Nephron (organoid): ENCODE results near the gene ZFP1.
"Not testable (repeated sequence)": the region's sequence is repeated elsewhere in the genome, so short reads cannot be mapped to it uniquely, and the experiment has no call there.

ENCODE experiments used
- H3K27ac Mint-ChIP-seq, 3 experiments: 2 replicates each; pipeline ENCODE4 v1.8.0; 2020; ENCODE audit warnings: mixed read lengths in 3 of 3, mild to moderate bottlenecking in 2 of 3, moderate library complexity in 1 of 3
- H3K27me3 Mint-ChIP-seq: 2 replicates; pipeline ENCODE4 v1.8.0; 2021; ENCODE audit warnings: low read depth, mild to moderate bottlenecking, moderate library complexity, mixed read lengths
- H3K36me3 Mint-ChIP-seq: 2 replicates; pipeline ENCODE4 v1.8.0; 2020; ENCODE audit warnings: low read depth, mixed read lengths
- H3K4me1 Mint-ChIP-seq: 2 replicates; pipeline ENCODE4 v1.8.0; 2020; ENCODE audit warnings: mixed read lengths
- H3K4me3 Mint-ChIP-seq, 3 experiments: 2 replicates each; pipeline ENCODE4 v1.8.0; 2020; ENCODE audit warnings: mild to moderate bottlenecking in 3 of 3, mixed read lengths in 3 of 3, moderate library complexity in 2 of 3
- H3K9me3 Mint-ChIP-seq: 2 replicates; pipeline ENCODE4 v1.8.0; 2020; ENCODE audit warnings: mixed read lengths
- TF ChIP-seq, protein P1 (sequence below), 3 experiments: fragments of 200-600 bp; sonication (generic); IDR thresholded peaks; one replicate each; pipeline ENCODE4 v1.5.0; 2021; ENCODE audit warnings: antibody characterized with exemption in 3 of 3; ENCODE audit not compliant: unreplicated experiment in 3 of 3

ZFP1 gene

DNA sequence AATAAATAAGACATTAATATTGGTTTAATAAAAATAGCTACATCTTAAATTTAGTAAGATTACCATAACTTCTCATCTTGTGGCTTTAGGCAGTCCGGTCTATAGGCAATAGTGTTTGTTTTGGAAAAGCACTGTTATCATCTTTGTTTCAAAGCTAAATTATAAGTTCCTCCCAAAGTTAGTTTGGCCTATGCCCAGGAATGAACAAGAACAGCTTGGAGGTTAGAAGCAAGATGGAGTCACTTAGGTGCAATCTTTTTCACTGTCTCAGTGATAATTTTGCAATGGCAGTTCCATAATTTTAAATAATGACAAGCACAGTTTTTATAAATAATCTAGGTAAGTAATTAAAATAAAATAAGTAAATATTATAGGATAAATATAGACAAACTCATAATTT, 25.7 kb upstream of the ZFP1 start:
- H3K27ac Mint-ChIP-seq: no peak overlapping the region
- H3K27me3 Mint-ChIP-seq: no peaks in the 10 kb centered on the region
- H3K36me3 Mint-ChIP-seq: no peaks in the 10 kb centered on the region
- TF ChIP-seq, protein P1, sequence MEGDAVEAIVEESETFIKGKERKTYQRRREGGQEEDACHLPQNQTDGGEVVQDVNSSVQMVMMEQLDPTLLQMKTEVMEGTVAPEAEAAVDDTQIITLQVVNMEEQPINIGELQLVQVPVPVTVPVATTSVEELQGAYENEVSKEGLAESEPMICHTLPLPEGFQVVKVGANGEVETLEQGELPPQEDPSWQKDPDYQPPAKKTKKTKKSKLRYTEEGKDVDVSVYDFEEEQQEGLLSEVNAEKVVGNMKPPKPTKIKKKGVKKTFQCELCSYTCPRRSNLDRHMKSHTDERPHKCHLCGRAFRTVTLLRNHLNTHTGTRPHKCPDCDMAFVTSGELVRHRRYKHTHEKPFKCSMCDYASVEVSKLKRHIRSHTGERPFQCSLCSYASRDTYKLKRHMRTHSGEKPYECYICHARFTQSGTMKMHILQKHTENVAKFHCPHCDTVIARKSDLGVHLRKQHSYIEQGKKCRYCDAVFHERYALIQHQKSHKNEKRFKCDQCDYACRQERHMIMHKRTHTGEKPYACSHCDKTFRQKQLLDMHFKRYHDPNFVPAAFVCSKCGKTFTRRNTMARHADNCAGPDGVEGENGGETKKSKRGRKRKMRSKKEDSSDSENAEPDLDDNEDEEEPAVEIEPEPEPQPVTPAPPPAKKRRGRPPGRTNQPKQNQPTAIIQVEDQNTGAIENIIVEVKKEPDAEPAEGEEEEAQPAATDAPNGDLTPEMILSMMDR (IDR thresholded peaks at IDR 0.05; ENCODE audit: unreplicated experiment in 3 of 3): no peak
- H3K4me1 Mint-ChIP-seq: no peaks in the 10 kb centered on the region
- H3K9me3 Mint-ChIP-seq: peaks cover 13% of the 10 kb centered on the region
- no peak overlapping the region for H3K4me3 Mint-ChIP-seq

DNA sequence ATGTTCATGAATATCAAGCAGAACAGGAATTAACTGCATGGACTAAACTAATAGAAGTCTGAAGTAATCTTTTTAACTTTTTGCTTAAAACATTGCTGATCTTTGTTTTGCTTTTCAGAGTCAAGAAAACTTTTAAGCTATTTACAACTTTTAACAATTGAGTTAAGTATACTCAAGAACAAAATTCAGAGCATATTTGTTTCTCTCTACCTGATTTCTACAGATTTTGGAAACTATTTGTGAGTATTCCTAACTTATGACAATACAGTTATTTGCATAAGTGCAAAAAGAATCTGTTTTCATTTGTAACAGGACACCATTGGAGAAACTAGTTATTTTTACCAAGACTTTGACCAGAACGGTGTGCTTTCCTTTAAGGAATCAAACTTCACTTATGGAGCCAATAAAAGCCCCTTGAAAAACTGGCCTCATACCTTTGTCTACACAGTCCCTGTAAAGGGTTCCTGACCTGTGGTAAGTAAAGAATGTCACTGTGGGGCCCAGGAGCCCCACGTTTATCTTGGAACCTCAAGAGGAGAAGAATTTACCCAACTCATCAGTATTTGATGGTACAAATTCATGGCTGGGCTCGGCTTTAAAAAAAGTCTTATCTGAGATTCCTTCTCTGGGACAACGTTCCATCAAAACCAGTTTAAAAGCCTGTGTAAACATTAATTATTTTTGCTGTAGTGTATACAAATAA, 20.5 kb upstream of the ZFP1 start:
- H3K4me3 Mint-ChIP-seq: no peak overlapping the region
- peaks cover 7% of the 10 kb centered on the region for H3K36me3 Mint-ChIP-seq
- H3K27ac Mint-ChIP-seq: no peak overlapping the region
- peaks cover 5% of the 10 kb centered on the region for H3K4me1 Mint-ChIP-seq
- TF ChIP-seq, protein P1 (IDR thresholded peaks at IDR 0.05; ENCODE audit: unreplicated experiment in 3 of 3): no peak
- H3K27me3 Mint-ChIP-seq: no peaks in the 10 kb centered on the region
- H3K9me3 Mint-ChIP-seq: peaks cover 12% of the 10 kb centered on the region

DNA sequence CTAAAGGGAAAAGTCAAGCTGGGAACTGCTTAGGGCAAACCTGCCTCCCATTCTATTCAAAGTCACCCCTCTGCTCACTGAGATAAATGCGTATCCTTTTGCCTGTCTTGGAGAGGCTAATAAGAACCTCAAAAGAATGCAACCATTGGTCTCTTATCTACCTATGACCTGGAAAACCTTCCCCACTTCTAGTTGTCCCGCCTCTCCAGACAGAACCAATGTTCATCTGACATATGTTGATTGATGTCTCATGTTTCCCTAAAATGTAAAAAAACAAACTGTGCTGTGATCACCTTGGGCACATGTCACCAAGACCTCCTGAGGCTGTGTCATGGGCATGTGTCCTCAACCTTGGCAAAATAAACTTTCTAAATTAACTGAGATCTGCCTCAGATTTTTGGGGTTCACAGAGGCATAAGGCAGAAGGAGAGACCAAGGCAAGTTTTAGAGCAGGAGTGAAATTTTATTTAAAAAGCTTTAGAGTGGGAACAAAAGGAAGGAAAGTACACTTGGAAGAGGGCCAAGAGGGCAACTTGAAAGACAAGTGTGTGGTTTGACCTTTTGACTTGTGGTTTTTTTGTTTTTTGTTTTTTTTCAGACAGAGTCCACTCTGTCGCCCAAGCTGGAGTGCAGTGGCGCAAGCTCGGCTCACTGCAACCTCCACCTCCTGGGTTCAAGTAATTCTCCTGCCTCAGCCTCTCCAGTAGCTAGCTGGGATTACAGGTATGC, 18.7 kb upstream of the ZFP1 start:
- H3K36me3 Mint-ChIP-seq, H3K27ac Mint-ChIP-seq, H3K4me3 Mint-ChIP-seq, H3K4me1 Mint-ChIP-seq, H3K27me3 Mint-ChIP-seq: not testable (repeated sequence)
- peaks cover 12% of the 10 kb centered on the region for H3K9me3 Mint-ChIP-seq

DNA sequence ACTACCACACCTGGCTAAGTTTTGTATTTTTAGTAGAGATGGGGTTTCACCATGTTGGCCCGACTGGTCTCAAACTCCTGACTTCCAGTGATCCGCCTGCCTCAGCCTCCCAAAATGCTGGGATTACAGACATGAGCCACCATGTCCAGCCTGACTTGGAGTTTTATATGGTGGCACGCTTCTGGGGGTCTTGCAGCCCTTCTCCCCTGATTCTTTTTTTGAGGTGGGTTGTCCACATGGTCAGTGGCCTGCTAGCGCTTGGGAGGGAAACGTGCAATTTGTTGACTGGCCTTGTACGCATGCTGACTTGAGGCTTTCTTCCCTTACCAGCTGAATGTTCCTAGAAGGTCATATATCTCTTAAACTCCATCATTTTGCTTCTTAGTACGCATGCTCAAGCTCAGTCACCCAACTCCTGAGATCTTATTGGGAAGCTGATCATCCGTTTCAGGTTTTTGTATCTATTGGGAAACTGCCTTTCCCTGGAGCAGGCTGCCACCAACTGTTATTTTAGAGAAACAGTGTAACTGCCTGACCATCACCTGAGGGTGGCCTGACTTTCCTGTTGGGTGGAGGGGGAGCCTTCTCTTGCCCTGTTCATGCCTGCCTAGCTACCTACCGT, 18.1 kb upstream of the ZFP1 start:
- peaks cover 5% of the 10 kb centered on the region for H3K4me1 Mint-ChIP-seq
- peaks cover 12% of the 10 kb centered on the region for H3K9me3 Mint-ChIP-seq
- TF ChIP-seq, protein P1 (IDR thresholded peaks at IDR 0.05; ENCODE audit: unreplicated experiment in 3 of 3): no peak
- H3K27ac Mint-ChIP-seq: no peak overlapping the region
- H3K36me3 Mint-ChIP-seq: peaks cover 7% of the 10 kb centered on the region
- no peaks in the 10 kb centered on the region for H3K27me3 Mint-ChIP-seq
- H3K4me3 Mint-ChIP-seq: no peak overlapping the region

DNA sequence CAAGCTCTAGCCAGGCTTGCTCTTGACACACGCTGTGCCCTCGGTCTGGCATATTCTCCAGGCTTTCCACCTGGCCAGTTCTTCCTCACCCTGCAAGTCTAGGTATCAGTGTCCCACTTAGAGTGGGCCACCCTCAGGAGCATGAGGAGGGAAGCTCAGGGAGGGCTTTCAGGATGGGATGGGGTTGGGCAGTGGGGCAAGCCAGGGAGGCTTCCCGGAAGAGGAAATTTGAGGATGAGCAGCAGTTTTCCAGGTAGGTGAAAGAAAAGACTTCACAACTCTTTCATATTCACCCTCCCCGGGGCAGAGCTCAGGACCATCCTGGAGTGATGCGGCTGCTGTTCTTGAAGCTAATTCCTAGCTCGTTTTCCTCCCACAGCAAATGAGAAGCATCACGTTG, 17.2 kb upstream of the ZFP1 start:
- Mint-ChIP-seq H3K27me3 (no peaks in the 10 kb centered on the region), H3K4me3 (no peak overlapping the region), H3K9me3 (peaks cover 12% of the 10 kb centered on the region), H3K4me1 (peaks cover 5% of the 10 kb centered on the region), H3K27ac (no peak overlapping the region), H3K36me3 (peaks cover 7% of the 10 kb centered on the region)
- TF ChIP-seq, protein P1 (IDR thresholded peaks at IDR 0.05; ENCODE audit: unreplicated experiment in 3 of 3): no peak

DNA sequence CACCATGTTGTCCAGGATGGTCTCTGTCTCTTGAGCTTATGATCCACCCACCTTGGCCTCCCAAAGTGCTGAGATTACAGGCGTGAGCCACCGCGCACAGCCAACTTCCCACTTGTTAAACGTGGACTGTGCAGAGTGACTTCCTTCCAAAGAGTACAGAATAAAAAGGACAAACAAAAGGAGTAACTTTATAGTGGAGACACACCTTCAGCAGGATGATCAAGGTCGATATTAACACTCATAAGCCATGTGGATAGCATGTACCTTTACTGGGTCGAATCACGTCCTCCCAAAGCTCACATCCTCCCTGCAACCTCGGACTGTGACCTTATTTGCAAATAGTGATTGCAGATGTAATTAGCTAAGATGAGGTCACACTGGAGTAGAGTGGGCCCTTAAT, 10.1 kb upstream of the ZFP1 start:
- Mint-ChIP-seq H3K4me3 (no peak overlapping the region), H3K9me3 (no peaks in the 10 kb centered on the region), H3K27ac (no peak overlapping the region), H3K36me3 (no peaks in the 10 kb centered on the region), H3K27me3 (no peaks in the 10 kb centered on the region), H3K4me1 (no peaks in the 10 kb centered on the region)
- TF ChIP-seq, protein P1 (IDR thresholded peaks at IDR 0.05; ENCODE audit: unreplicated experiment in 3 of 3): no peak
